Aorta (tissue), 5 donors: ENCODE results near the gene DIO3. TPM values are rescaled to one million over a fixed set of nuclear protein-coding genes. Genes with fewer than 3 reads are reported as not detected.
"Not testable (repeated sequence)": the region's sequence is repeated elsewhere in the genome, so short reads cannot be mapped to it uniquely, and the experiment has no call there.

Experiments used
- ATAC-seq: fragments of 200-7000 bp; cut with Tn5 transposase; one replicate; pipeline ENCODE4 v1.9.1; 2022; ENCODE audit warnings: moderate library complexity; ENCODE audit not compliant: low FRiP score
- DNase-seq, 2 donors: peaks; one replicate each; pipeline ENCODE4 v3.0.0-alpha.2; 2020
- H3K27ac ChIP-seq, 2 donors: one replicate each; pipeline ENCODE4 v1.5.1; 2013; ENCODE audit warnings: low read length in 2 of 2, mild to moderate bottlenecking in 2 of 2, moderate library complexity in 2 of 2, control low read depth in 1 of 2, inconsistent platforms in 1 of 2, low read depth in 1 of 2
- H3K27me3 ChIP-seq, 2 donors: one replicate each; pipeline ENCODE4 v1.6.1; 2013; ENCODE audit warnings: control low read depth in 1 of 2, low read length in 1 of 2, mild to moderate bottlenecking in 1 of 2, moderate library complexity in 1 of 2; ENCODE audit not compliant: insufficient read depth in 2 of 2, control insufficient read depth in 1 of 2
- H3K36me3 ChIP-seq, 2 donors: one replicate each; pipeline ENCODE4 v1.6.1; 2013; ENCODE audit warnings: control low read depth in 1 of 2, low read length in 1 of 2, mild to moderate bottlenecking in 1 of 2; ENCODE audit not compliant: insufficient read depth in 2 of 2, control insufficient read depth in 1 of 2
- H3K4me1 ChIP-seq, 2 donors: one replicate each; pipeline ENCODE4 v1.6.1; 2013; ENCODE audit warnings: low read length in 2 of 2, control low read depth in 1 of 2, mild to moderate bottlenecking in 1 of 2, moderate library complexity in 1 of 2; ENCODE audit not compliant: insufficient read depth in 2 of 2, control insufficient read depth in 1 of 2
- H3K4me3 ChIP-seq, 2 donors: one replicate each; pipeline ENCODE4 v1.5.1; 2013; ENCODE audit warnings: low read length in 2 of 2, control low read depth in 1 of 2, mild to moderate bottlenecking in 1 of 2
- H3K9me3 ChIP-seq: one replicate; pipeline ENCODE4 v1.6.1; 2013; ENCODE audit warnings: mild to moderate bottlenecking, low read length; ENCODE audit not compliant: control insufficient read depth
- WGBS, 2 donors: extraction: QIAGEN DNeasy Blood & Tissue Kit; methylation state at CpG; one replicate each; pipeline ENCODE4 v1.1.7; 2013; 5-methylcytosine and 5-hydroxymethylcytosine counted together
- intact Hi-C, 2 donors: fragments of 100-400 bp; cut with DNase I; formaldehyde crosslinking; loops; one replicate each; pipeline versions ENCODE4 v1.14.2 to v1.15.0; 2022
- polyA plus RNA-seq, 2 donors: library from polyadenylated mRNA; stranded (reverse); fragments of 200-250 nt; gene quantifications; one replicate each; pipeline ENCODE4 v1.2.3, GENCODE V29; 2013
- total RNA-seq, 2 donors: library from RNA; stranded (reverse); fragmentation: NEBNext Ultra II Directional; extraction: Animal tissue kit (Norgen Biotek cat#: 25700); gene quantifications; one replicate each; pipeline ENCODE4 v1.2.1, GENCODE V29; 2021
- donor health status: healthy with polysubstance abuse.
- donor health status: Bipolar disorder and iron deficiency.
- donor health status: DM: no; HTN: no; CAD: no.
- donor health status: DM: no; HTN: no; CAD: no.
- donor health status: DM: yes; HTN: yes; CAD: no.

Gene DIO3
- total and polyA plus RNA-seq, 4 donors = 0.05 to 5.8 (median 2.0) TPM

DNA sequence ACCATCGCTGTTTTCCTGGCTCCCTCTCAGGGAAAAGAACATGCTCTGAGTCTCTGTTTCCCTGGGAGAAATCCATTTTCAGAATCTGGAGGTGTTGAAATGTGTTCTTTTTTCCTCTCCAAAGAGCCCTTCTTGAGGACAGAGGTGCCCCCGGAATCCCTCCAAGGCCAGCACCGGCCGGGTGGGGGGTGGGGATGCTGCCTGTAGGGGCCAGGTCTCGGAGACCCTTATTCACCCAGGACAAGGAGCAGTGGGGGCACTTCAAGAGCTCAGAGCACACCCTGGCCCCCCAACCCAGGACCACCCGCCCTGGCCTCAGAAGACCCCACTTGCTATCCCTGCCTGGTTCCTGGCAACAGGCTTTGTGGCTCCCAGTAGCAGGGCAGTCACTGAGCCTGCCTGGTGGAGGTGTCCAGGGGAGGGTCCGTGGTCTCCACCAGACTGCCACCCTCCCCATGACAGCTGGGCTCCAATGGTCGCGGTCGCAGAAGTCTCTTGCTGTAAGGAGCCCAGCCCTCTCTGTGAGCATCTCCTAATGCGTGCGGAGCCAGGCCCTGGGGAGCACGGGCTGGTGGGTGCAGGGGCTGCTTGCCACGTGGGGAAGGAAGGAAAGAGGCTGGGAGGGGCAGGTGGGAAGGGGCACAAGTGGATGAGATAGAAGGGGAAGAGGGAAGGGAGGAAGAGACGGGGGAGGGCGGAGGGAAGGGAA lies 13.2 kb upstream of the DIO3 start:
- no peak overlapping the region for H3K4me3 ChIP-seq
- no peaks in the 10 kb centered on the region for H3K27me3 ChIP-seq
- no peak overlapping the region for H3K27ac ChIP-seq
- DNase-seq = peak in 1 of 2 donors; percentile 25
- ATAC-seq = no peak
- H3K36me3 ChIP-seq = no peaks in the 10 kb centered on the region
- H3K9me3 ChIP-seq = no peaks in the 10 kb centered on the region
- intact Hi-C loops = no loop called here
- no peaks in the 10 kb centered on the region for H3K4me1 ChIP-seq
- 48 to 55% methylated on average over 15 to 16 of the region's 16 CpGs for WGBS, 2 donors

DNA sequence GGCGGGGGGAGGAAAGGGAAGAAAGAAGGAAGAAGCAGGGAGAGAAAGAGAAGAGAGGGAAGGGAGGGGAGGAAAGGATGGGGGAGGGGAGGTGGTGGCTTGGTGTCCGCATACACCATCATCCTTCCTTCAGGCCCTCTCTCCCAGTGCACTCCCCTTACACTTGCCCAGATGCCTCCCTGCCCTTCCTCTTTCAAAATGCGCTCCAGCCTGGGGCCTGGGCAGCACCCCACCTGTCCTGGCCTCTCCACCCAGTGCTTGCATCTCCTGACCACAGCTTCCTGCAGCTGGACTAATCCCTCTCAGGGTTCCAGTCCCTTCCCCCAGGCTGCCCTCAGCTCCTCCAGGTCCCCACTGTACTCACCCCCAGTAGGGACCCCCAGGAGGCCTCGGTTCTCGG lies 12.6 kb upstream of the DIO3 start:
- ATAC-seq (no peak), DNase-seq (peak in 1 of 2 donors; percentile 6)
- Histone ChIP-seq H3K9me3 (no peaks in the 10 kb centered on the region), H3K4me1 (no peaks in the 10 kb centered on the region), H3K4me3 (no peak overlapping the region), H3K27me3 (no peaks in the 10 kb centered on the region), H3K36me3 (no peaks in the 10 kb centered on the region), H3K27ac (no peak overlapping the region)
- WGBS, 2 donors = 79 to 85% methylated on average over 5 of the region's 5 CpGs
- intact Hi-C loops = no loop called here

DNA sequence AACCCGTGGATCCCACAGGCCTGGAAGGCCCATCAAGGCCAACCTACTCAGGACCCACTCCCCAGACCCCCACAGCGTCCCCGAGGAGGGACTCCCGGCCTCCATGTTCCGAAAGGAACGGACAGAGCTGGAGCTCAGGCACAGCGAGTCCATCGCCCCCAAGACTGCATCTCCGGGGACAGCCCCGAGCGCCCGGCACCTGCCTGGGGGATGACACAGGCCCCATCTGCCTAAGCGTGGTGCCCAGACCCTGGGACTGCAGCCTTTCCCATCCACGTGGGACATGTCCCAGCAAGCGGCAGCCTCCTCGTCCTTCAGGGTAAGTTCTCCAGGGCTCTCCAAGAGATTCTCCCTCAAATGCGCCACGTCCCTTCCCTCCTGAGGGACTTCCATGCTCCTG lies 12.1 kb upstream of the DIO3 start:
- H3K36me3 ChIP-seq = no peaks in the 10 kb centered on the region
- ATAC-seq = no peak
- H3K27me3 ChIP-seq = no peaks in the 10 kb centered on the region
- WGBS, 2 donors = 84 to 85% methylated on average over 18 of the region's 18 CpGs
- peak in 1 of 2 donors; percentile 27 for DNase-seq
- intact Hi-C loops = no loop called here
- H3K4me1 ChIP-seq = no peaks in the 10 kb centered on the region
- H3K27ac ChIP-seq = no peak overlapping the region
- no peak overlapping the region for H3K4me3 ChIP-seq
- no peaks in the 10 kb centered on the region for H3K9me3 ChIP-seq

DNA sequence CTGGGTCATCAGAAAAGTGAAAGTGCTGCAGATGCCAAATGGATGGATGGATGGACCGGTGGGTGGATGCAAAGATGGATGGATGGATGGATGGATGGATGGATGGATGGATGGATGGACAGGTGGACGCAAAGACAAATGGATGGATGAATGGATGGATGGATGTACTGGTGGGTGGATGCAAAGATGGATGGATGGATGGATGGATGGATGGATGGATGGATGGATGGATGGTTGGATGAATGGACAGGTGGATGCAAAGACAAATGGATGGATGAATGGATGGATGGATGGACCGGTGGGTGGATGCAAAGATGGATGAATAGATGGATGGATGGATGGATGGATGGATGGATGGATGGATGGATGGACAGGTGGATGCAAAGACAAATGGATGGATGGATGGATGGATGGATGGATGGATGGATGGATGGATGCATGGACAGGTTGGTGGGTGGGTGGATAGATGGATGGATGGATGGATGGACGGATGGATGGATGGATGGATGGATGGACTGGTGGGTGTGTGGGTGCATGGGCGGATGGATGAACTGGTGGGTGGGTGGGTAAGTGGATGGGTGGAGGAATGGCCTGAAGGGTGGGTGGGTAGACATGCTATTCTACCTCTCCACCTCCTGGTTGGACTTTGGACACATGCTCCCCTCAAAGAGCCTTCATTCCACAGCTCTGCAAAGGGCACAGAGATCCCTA lies 10.9 kb upstream of the DIO3 start:
- H3K36me3 ChIP-seq, H3K9me3 ChIP-seq, intact Hi-C loops, H3K27ac ChIP-seq, DNase-seq, ATAC-seq, H3K27me3 ChIP-seq, H3K4me1 ChIP-seq, H3K4me3 ChIP-seq: not testable (repeated sequence)
- 84 to 90% methylated on average over 5 of the region's 5 CpGs for WGBS, 2 donors

DNA sequence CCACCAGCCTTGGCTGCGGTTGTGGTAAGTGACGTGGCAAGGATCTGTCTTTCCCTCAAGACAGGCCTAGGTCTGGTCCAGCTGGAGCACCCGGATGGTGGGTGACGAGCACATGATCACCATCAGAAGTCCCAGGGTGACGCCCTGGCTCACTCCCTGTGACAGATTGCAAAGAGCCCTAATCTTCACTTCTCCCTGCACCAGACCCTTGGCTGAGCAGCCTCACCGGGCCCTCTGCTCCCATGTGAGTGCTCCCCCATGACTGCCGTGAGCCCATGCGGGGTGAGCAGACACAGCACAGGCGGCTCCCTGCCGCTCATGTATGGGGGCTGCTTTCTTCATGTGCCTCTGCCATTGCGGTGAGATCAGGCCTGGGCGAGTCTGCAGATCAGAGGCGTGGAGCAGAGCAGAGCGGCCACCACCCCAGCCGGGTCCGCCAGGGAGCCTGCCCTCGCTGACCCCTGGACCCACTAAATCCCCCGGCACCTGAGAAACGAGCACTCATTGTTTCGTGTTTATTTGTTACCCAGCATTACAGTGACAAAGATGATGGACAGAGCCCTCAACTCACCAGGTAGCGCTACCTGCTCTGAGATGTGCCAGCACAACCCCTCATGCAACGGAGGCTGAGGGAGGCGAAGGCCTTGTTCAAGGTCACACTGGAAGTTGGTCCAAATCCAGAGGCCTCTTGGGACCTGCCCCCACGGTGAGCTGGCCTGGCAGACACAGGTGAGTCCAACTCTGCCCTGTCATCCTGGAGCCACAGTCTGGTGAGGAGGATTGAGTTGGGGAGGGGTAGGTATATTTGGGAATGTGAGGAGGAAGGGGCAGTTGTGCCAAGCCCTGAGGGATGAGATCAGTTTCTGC lies 9.3 kb upstream of the DIO3 start:
- Histone ChIP-seq H3K9me3 (no peaks in the 10 kb centered on the region), H3K27ac (no peak overlapping the region), H3K36me3 (no peaks in the 10 kb centered on the region), H3K4me3 (no peak overlapping the region), H3K4me1 (no peaks in the 10 kb centered on the region), H3K27me3 (no peaks in the 10 kb centered on the region)
- 79 to 83% methylated on average over 24 of the region's 24 CpGs for WGBS, 2 donors
- intact Hi-C loops = no loop called here
- ATAC-seq (no peak), DNase-seq (peak in 1 of 2 donors; percentile 36)

DNA sequence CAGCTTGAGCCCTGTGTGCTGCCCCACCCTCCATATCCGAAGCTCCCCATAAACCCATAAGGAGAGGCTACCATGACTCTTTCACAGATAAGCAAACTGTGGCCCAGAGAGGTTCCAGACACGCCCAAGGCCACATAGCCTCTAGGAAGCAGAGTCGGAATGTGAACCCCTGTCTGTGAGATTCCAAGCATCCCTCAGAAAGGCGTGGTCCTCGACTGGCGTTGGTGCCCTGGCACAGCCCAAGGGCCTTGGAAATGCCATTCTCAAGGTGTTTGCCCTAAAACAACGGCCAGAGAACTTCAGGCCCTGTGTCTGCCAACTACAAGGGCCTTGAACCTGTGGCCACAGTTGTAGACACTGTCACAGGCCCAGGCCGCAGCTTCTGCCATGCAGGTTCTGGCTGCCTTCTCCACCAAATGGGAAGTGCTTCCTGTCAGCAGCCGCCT lies 8.5 kb upstream of the DIO3 start:
- no peaks in the 10 kb centered on the region for H3K27me3 ChIP-seq
- no peak overlapping the region for H3K27ac ChIP-seq
- H3K36me3 ChIP-seq = no peaks in the 10 kb centered on the region
- no peak overlapping the region for H3K4me3 ChIP-seq
- intact Hi-C loops = no loop called here
- WGBS, 2 donors = 77 to 78% methylated on average over 9 of the region's 9 CpGs
- ATAC-seq (no peak), DNase-seq (peak in 1 of 2 donors; percentile 14)
- H3K4me1 ChIP-seq = no peaks in the 10 kb centered on the region
- H3K9me3 ChIP-seq = no peaks in the 10 kb centered on the region

DNA sequence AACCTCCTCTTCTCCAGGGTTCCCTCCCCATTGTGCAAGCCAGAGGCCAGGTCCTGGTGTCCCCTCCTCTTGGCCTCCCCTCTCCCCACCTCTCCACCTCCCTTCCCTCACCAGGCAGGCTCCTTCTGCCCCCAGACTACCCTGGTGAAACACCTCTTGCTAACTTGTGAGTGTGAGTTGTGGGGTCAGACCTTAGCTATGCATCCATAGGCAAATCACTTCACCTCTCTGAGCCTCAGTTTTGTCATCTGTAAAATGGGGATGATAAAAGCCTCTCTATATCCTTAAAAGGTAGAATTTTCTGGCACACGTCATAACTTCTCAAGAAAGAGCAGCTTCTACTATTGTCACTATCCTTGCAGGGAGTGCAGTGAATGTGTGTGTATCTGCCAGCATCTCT lies 7.9 kb upstream of the DIO3 start:
- WGBS, 2 donors = 66 to 85% methylated on average over 1 of the region's 1 CpG
- Histone ChIP-seq H3K9me3 (no peaks in the 10 kb centered on the region), H3K4me1 (no peaks in the 10 kb centered on the region), H3K36me3 (no peaks in the 10 kb centered on the region), H3K4me3 (no peak overlapping the region), H3K27me3 (no peaks in the 10 kb centered on the region), H3K27ac (no peak overlapping the region)
- intact Hi-C loops = no loop called here
- DNase-seq (peak in 1 of 2 donors; percentile 21), ATAC-seq (no peak)

DNA sequence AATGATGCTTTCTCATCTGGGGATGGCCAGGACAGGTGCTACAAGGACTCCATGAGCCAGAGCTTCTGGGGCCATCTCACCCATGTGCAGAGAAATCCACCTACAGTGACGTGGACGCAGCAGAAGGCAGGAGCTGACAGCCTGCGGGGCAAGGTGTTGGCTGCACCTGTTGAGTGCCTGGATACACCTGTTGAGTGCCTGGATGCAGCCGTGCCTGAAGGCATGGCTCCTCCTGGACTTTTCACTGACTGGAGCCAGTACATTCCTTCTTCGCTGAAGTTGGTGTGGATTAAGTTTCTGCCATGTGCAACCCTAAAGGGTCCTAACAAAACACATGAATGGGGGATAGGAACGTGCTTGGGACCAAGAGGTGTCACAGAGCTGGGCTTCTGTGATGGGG lies 7.4 kb upstream of the DIO3 start:
- Histone ChIP-seq H3K9me3 (no peaks in the 10 kb centered on the region), H3K4me1 (no peaks in the 10 kb centered on the region), H3K4me3 (no peak overlapping the region), H3K27me3 (no peaks in the 10 kb centered on the region), H3K36me3 (no peaks in the 10 kb centered on the region), H3K27ac (no peak overlapping the region)
- 81 to 84% methylated on average over 6 of the region's 6 CpGs for WGBS, 2 donors
- ATAC-seq (no peak), DNase-seq (peak in 1 of 2 donors; percentile 25)
- intact Hi-C loops = no loop called here
